HG02642 (cell line): ENCODE measurements around the gene CYP19A1.

ENCODE experiments used
- ATAC-seq: cut with Tn5 transposase; IDR thresholded peaks from one replicate; pipeline ENCODE4 v1.9.1; 2021; ENCODE audit warnings: mild to moderate bottlenecking; ENCODE audit not compliant: unreplicated experiment, poor library complexity

Gene CYP19A1

DNA sequence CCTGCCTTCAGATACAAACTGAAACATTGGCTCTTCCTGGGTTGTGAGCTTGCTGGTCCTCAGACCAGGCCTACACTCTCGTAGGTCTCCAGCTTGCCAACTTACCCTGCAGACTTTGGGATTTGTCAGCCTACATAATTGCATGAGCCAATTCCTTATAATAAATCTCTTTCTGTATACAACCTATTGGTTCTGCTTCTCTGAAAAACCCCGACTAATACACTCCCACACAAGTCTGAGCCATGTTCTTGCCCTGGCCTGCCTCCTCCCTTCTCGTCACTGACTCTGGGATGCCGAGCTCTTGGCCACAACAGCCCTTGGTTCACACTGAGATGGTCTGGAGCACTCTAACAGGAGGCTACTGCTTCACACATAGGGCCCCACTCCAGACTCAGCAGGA is 9.5 kb downstream of the CYP19A1 start:
- no peak for ATAC-seq

- no peak for ATAC-seq
These were observed 11.3 kb downstream of the CYP19A1 start for GRCh38 chr15:51327081-51327480.

DNA sequence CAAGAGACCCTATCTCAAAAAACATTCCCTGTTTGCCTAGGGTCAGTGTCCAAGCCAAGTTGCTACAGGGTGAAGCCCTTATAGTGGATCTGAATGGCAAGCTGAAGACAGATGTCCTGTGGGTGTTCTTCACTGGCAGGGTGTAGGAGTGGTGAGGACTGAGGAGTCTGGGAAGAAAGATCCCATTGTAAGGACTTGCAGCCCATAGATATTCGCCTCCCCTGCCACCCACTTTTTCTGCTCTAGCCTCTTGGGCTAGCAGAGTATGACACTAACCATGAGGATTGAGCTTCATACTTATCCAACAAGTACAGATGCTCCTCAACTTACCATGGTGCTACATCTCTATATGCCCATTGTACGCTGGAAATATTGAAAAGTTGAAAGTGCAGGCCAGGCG is 13.2 kb downstream of the CYP19A1 start:
- ATAC-seq: no peak

- ATAC-seq: no peak
These were observed 14.6 kb downstream of the CYP19A1 start for GRCh38 chr15:51323749-51324148.

GRCh38 chr15:51322621-51323296 is 15.6 kb downstream of the CYP19A1 start:
- ATAC-seq: no peak

- ATAC-seq: no peak
These were observed 17.1 kb downstream of the CYP19A1 start for GRCh38 chr15:51321316-51321715.

GRCh38 chr15:51320843-51321242 is 17.6 kb downstream of the CYP19A1 start:
- no peak for ATAC-seq

DNA sequence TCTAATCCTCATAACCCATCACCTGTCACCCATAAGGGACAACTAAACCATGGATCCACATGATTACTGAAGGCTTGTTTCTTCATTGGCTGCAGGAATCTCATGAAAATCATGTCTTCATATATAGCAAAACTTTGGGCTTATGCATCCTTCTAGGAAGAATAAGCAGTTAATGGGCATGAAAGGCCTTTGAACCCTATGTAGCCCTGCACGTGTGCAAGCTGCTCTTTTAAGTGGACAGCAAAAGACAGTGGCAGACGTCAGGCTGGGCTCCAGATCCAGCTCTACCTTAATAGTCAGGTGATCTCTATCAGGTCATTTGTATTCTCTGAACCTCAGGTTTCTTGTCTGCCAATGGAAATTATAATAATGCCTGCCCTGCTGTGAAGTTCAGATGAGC is 18.9 kb downstream of the CYP19A1 start:
- no peak for ATAC-seq

GRCh38 chr15:51318382-51319150 is 19.8 kb downstream of the CYP19A1 start:
- no peak for ATAC-seq

- ATAC-seq: no peak
These were observed 21.8 kb downstream of the CYP19A1 start for GRCh38 chr15:51316636-51317035.

- ATAC-seq: no peak
These were observed 22.7 kb downstream of the CYP19A1 start for GRCh38 chr15:51315726-51316125.

DNA sequence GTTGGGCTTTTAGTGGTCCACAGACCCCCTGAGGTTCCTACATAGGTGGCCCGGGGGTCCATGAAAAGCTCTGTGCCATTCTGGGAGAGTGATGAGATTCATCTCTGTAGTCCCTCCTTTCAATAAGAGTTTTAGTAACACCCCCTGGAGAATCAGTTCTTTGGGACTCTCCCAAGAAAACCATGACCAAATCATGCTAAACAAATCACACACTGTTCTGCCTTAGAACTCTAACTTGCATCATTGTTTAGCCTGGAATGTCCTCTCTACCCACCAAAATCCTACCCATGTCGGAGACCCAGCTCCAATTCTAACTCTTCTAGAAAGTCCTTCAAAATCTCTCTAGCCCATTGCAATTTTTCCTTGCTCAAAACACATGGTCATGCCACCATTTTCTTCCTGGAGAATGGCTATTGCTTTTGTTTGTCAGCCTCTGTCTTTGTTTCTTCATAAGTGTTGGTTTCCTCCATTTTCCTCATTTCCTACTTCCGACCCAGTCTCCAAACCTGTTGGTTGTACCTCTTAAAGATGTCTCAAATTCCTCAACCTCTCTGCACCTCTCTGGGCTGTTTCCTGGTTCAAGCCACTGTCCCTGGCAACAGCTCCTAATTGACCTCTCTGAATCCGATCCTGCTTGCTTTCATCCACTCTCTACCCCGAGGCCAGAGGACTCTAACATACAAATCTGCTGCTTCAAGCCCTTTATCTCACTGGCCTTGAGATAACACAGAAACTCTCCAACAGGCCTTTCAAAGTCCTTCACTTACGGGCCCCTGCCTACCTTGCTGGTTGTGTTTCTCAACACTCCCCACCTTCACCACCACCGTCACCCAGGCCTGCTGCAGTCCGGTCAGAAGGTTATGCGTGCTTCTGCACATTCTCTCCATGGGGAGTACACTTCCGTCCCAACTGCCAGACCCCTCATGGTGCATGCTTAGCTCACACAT is 23.7 kb downstream of the CYP19A1 start:
- ATAC-seq: no peak

DNA sequence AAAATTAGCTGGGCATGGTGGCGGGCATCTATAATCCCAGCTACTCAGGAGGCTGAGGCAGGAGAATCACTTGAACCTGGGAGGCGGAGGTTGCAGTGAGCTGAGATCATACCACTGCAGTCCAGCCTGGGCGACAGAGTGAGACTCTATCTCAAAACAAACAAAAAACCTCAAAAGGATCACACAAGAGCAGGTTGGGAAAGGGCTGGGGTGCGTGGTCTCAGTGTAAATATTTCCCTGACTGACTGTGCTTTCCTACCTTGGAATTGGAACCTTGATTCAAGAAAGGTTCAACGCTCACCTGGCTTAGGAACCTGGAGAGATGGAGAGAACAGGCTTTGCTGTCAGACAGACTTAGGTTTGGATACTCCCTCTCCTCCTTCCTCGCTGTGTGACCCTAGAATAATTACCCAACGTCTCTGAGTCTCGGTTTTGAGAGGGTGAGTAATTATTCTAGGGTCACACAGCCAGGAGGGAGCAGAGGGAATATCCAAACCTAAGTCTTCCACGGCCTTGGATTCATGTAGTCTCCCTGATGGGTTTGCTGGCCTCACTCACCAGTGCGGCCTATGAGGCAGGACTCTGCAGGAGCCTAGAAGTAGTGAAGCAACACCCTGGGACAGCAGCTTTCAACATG is 24.6 kb downstream of the CYP19A1 start:
- ATAC-seq: no peak

- no peak for ATAC-seq
These were observed 25.4 kb downstream of the CYP19A1 start for GRCh38 chr15:51313074-51313393.

DNA sequence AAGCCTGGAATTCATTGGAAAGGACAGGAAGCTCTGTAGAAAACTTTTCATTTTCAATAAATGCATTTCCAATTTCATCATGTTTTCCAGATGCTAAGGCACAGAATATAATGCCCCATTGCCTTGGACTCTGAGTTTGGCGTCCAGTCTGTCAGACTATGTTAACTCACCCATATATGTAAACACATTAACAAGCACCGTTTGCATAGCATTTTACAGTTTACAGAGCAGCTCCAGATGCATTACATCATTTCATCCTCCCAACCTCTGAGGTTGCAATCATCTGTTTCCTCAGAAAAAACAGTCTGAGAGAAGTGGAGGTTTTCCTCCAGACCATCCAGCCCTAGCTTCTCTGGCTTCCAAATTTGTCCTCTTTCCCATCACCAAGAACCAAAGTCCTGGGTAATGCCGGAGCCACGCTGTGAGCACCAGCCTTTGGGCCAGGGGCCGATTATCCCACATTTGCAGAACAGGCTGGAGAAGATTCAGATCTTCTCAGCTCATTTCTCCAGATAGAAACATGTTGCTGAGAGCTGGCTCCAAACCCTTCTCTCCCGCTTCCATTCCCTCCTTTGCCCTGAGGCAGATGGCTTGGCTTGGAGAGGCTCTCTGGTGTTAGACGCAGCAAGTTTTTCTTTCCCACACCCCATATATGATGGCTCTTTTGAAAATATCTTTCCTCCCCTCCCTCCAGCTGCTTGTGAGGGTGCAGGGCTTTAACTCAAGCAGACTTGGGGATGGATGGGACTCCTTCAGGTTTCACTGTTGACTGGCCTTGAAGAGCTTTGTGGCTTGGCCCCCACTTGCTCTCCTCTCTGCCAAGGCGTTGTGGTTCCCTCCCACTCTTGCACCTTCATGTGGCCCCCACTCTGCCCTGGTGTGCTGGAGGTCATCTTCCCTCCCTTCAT is 26.0 kb downstream of the CYP19A1 start:
- ATAC-seq: no peak

DNA sequence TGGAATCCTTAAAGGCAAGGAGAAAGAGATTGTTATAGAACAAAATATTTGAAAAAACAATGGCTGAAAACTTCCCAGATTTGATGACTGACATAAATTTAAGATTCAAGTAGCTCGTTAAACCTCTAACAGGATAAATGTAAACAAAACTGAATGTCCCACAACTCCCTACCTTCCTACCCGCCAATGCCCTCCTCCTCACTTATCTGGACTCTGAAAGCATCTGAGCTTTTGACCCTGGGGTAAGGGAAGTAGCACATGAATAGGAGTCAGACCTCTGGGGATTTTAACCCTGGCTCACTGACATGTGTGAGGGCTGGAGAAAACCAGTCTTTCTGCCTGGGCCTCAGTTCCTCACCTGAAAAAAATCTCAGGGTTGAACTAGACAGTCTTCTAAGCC is 26.9 kb downstream of the CYP19A1 start:
- no peak for ATAC-seq

- no peak for ATAC-seq
These were observed 28.3 kb downstream of the CYP19A1 start for GRCh38 chr15:51310064-51310463.

- ATAC-seq: no peak
These were observed 30.6 kb downstream of the CYP19A1 start for GRCh38 chr15:51307811-51308210.

- ATAC-seq: no peak
These were observed 31.1 kb downstream of the CYP19A1 start for GRCh38 chr15:51307325-51307724.
